ENCODE results near the gene FAF1. TPM values are rescaled to one million over a fixed set of nuclear protein-coding genes. Genes with fewer than 3 reads are reported as not detected.

The FAF1 gene
- total RNA-seq, 1 experiment from 2014 or later: 112 TPM

DNA sequence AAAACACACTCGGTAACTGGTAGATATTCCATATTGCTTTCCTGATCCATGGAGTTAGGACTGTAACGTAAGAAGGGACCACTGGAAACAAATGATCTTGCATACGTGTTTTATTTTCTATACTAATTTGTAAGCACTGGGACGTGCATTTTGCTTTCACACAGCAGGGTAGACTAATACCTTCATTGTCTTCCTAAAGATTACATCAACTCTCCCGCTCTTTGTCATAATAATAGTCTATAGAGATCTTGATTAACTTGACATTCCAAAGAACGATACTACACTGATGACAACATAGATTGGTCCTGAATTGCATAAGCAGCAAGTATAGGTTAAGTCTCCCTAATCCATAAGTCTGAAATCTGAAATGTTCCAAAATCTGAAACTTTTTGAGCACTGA, 166.5 kb downstream of the FAF1 start:
- no peak for DNase-seq
- Histone ChIP-seq H3K4me1 (ENCODE audit: low read length) (no peaks in the 10 kb centered on the region), H3K9me3 (ENCODE audit: low read length) (no peaks in the 10 kb centered on the region), H3K27ac (ENCODE audit: low read length) (no peak overlapping the region), H3K9ac (ENCODE audit: low read length) (no peak overlapping the region), H3K4me2 (ENCODE audit: low read depth, low read length, poor library complexity, severe bottlenecking) (no peak overlapping the region), H3K79me2 (ENCODE audit: low read length) (peaks cover 83% of the 10 kb centered on the region), H3K9me2 (replicated peaks; ENCODE audit: insufficient read depth, low read length) (no peaks in the 10 kb centered on the region), H3K4me3 (ENCODE audit: low read length) (no peak overlapping the region), H3K36me3 (ENCODE audit: insufficient read depth, low read length) (no peaks in the 10 kb centered on the region), H3K27me3 (ENCODE audit: low read length) (no peaks in the 10 kb centered on the region), H2AFZ (ENCODE audit: low read length) (no peak overlapping the region), H4K20me1 (ENCODE audit: insufficient read depth, low read depth, low read length) (no peaks in the 10 kb centered on the region)

DNA sequence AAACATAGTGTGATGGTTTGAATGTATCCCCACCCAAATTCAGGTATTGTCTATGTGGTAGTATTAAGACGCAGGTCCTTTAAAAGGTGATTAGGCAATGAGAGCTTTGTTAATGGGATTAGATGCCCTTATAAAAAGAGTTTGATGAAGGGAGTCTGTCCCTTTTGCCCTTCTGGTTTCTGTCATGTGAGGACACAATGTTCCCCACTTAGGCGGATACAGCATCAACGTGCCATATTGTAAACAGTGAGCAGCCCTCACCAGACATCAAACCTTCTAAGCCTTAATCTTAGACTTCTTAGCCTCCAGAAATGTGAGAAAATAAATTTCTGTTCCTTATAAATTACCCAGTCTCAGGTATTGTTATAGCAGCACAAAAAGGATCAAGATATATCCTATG, 172.8 kb downstream of the FAF1 start:
- H3K4me1 ChIP-seq (ENCODE audit: low read length): no peaks in the 10 kb centered on the region
- no peaks in the 10 kb centered on the region for H3K27me3 ChIP-seq (ENCODE audit: low read length)
- H3K4me2 ChIP-seq (ENCODE audit: low read depth, low read length, poor library complexity, severe bottlenecking): no peak overlapping the region
- H3K27ac ChIP-seq (ENCODE audit: low read length): no peak overlapping the region
- H3K79me2 ChIP-seq (ENCODE audit: low read length): peaks cover 79% of the 10 kb centered on the region
- no peak overlapping the region for H3K4me3 ChIP-seq (ENCODE audit: low read length)
- no peak overlapping the region for H2AFZ ChIP-seq (ENCODE audit: low read length)
- no peak overlapping the region for H3K9ac ChIP-seq (ENCODE audit: low read length)
- no peaks in the 10 kb centered on the region for H3K9me3 ChIP-seq (ENCODE audit: low read length)
- H3K9me2 ChIP-seq (replicated peaks; ENCODE audit: insufficient read depth, low read length): no peaks in the 10 kb centered on the region
- H3K36me3 ChIP-seq (ENCODE audit: insufficient read depth, low read length): peaks cover 8% of the 10 kb centered on the region; the same call in 1 of the 2 replicates
- DNase-seq: no peak
- no peaks in the 10 kb centered on the region for H4K20me1 ChIP-seq (ENCODE audit: insufficient read depth, low read depth, low read length)

DNA sequence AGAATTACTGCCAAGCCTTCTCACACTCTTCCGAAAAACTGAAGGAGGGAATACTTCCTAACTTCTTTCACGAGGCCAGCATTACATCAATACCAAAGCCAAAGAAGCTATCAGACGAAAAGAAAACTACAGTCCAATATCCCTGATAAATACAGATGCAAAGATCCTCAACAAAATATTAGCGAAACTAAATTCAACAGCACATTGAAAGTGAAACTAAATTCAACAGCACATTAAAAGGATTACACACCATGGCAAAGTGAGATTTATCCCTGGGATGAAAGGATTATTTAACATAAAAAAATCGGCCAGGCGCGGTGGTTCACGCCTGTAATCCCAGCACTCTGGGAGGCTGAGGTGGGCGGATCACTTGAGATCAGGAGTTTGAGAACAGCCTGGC, 176.8 kb downstream of the FAF1 start:
- Histone ChIP-seq H3K4me3 (ENCODE audit: low read length) (no peak overlapping the region), H4K20me1 (ENCODE audit: insufficient read depth, low read depth, low read length) (no peaks in the 10 kb centered on the region), H3K27me3 (ENCODE audit: low read length) (no peaks in the 10 kb centered on the region), H3K9me3 (ENCODE audit: low read length) (no peaks in the 10 kb centered on the region), H3K4me1 (ENCODE audit: low read length) (peaks cover 12% of the 10 kb centered on the region), H3K9ac (ENCODE audit: low read length) (no peak overlapping the region), H3K79me2 (ENCODE audit: low read length) (peaks cover 77% of the 10 kb centered on the region), H3K36me3 (ENCODE audit: insufficient read depth, low read length) (peaks cover 8% of the 10 kb centered on the region; the same call in 1 of the 2 replicates), H2AFZ (ENCODE audit: low read length) (no peak overlapping the region), H3K9me2 (replicated peaks; ENCODE audit: insufficient read depth, low read length) (no peaks in the 10 kb centered on the region), H3K27ac (ENCODE audit: low read length) (no peak overlapping the region), H3K4me2 (ENCODE audit: low read depth, low read length, poor library complexity, severe bottlenecking) (no peak overlapping the region)
- no peak for DNase-seq

DNA sequence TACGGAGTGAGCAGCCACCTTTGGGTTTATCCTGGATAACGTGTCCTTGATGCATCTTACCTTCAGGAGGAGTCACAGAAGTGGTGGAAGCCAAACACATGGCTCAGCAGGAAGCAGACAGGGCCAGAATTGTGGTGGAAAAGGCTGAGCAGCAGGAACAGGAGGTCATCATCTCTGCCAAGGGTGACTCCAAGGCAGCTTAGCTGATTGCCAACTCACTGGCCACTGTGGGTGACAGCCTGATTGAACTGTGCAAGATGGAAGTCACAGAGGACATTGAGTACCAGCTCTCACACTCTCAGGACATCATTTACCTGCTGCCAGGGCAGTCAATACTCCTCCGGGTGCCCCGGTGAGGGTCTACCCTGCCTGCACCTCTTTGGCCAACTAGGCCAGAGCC, 179.3 kb downstream of the FAF1 start:
- H3K36me3 ChIP-seq (ENCODE audit: insufficient read depth, low read length): no peaks in the 10 kb centered on the region
- H3K4me2 ChIP-seq (ENCODE audit: low read depth, low read length, poor library complexity, severe bottlenecking): no peak overlapping the region
- no peaks in the 10 kb centered on the region for H3K27me3 ChIP-seq (ENCODE audit: low read length)
- DNase-seq: no peak
- H3K9ac ChIP-seq (ENCODE audit: low read length): no peak overlapping the region
- no peak overlapping the region for H2AFZ ChIP-seq (ENCODE audit: low read length)
- no peak overlapping the region for H3K4me3 ChIP-seq (ENCODE audit: low read length)
- no peaks in the 10 kb centered on the region for H3K9me2 ChIP-seq (replicated peaks; ENCODE audit: insufficient read depth, low read length)
- H3K27ac ChIP-seq (ENCODE audit: low read length): no peak overlapping the region
- H4K20me1 ChIP-seq (ENCODE audit: insufficient read depth, low read depth, low read length): no peaks in the 10 kb centered on the region
- H3K79me2 ChIP-seq (ENCODE audit: low read length): peaks cover 67% of the 10 kb centered on the region
- peaks cover 12% of the 10 kb centered on the region for H3K4me1 ChIP-seq (ENCODE audit: low read length)
- no peaks in the 10 kb centered on the region for H3K9me3 ChIP-seq (ENCODE audit: low read length)

DNA sequence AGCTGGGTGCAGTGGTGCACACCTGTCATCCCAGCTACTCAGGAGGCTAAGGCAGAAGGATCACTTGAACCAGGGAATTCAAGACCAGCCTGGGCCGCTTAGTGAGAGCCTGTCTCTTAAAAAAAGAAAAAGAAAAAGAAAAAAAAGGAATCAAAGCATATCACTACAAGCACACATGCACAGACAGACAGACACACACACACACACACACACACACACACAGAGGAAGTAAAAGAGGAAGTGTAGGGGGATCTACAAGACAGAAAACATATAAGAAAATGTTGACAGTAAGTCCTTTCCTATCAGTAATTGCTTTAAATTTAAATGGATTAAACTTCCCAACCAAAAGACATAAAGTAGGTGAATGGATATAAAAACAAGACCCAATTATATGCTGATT, 180.3 kb downstream of the FAF1 start:
- Histone ChIP-seq H2AFZ (ENCODE audit: low read length) (no peak overlapping the region), H4K20me1 (ENCODE audit: insufficient read depth, low read depth, low read length) (no peaks in the 10 kb centered on the region), H3K9me2 (replicated peaks; ENCODE audit: insufficient read depth, low read length) (no peaks in the 10 kb centered on the region), H3K4me3 (ENCODE audit: low read length) (no peak overlapping the region), H3K4me2 (ENCODE audit: low read depth, low read length, poor library complexity, severe bottlenecking) (no peak overlapping the region), H3K27me3 (ENCODE audit: low read length) (no peaks in the 10 kb centered on the region), H3K27ac (ENCODE audit: low read length) (no peak overlapping the region), H3K4me1 (ENCODE audit: low read length) (peaks cover 19% of the 10 kb centered on the region), H3K36me3 (ENCODE audit: insufficient read depth, low read length) (no peaks in the 10 kb centered on the region), H3K9ac (ENCODE audit: low read length) (no peak overlapping the region), H3K79me2 (ENCODE audit: low read length) (peaks cover 65% of the 10 kb centered on the region), H3K9me3 (ENCODE audit: low read length) (no peaks in the 10 kb centered on the region)
- peak; percentile 66 for DNase-seq

DNA sequence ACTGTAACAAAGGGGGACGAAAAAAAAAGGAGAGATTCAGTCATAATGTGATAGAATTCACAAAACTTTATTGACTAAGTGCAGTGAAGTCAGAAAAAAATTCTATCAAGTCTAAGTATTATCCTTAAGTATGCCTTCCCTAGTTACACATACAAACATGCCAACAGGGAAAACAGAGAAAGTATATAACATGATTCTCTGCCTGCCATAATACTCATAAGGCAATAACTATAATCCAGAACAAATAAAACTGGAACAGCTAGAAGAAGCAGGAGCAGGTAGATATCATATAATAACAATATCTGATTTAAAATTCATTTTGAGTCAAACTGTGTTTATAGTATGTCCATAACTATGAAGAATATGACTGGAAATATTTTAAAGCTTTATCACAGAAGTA, 184.3 kb downstream of the FAF1 start:
- no peaks in the 10 kb centered on the region for H4K20me1 ChIP-seq (ENCODE audit: insufficient read depth, low read depth, low read length)
- peaks cover 16% of the 10 kb centered on the region for H3K4me1 ChIP-seq (ENCODE audit: low read length)
- no peaks in the 10 kb centered on the region for H3K9me2 ChIP-seq (replicated peaks; ENCODE audit: insufficient read depth, low read length)
- H2AFZ ChIP-seq (ENCODE audit: low read length): no peak overlapping the region
- no peak overlapping the region for H3K9ac ChIP-seq (ENCODE audit: low read length)
- no peak overlapping the region for H3K4me2 ChIP-seq (ENCODE audit: low read depth, low read length, poor library complexity, severe bottlenecking)
- H3K27ac ChIP-seq (ENCODE audit: low read length): peak overlapping the region; percentile 9; the same call in 1 of the 2 replicates
- no peaks in the 10 kb centered on the region for H3K9me3 ChIP-seq (ENCODE audit: low read length)
- no peaks in the 10 kb centered on the region for H3K36me3 ChIP-seq (ENCODE audit: insufficient read depth, low read length)
- no peaks in the 10 kb centered on the region for H3K27me3 ChIP-seq (ENCODE audit: low read length)
- peaks cover 66% of the 10 kb centered on the region for H3K79me2 ChIP-seq (ENCODE audit: low read length)
- DNase-seq: no peak
- H3K4me3 ChIP-seq (ENCODE audit: low read length): no peak overlapping the region

DNA sequence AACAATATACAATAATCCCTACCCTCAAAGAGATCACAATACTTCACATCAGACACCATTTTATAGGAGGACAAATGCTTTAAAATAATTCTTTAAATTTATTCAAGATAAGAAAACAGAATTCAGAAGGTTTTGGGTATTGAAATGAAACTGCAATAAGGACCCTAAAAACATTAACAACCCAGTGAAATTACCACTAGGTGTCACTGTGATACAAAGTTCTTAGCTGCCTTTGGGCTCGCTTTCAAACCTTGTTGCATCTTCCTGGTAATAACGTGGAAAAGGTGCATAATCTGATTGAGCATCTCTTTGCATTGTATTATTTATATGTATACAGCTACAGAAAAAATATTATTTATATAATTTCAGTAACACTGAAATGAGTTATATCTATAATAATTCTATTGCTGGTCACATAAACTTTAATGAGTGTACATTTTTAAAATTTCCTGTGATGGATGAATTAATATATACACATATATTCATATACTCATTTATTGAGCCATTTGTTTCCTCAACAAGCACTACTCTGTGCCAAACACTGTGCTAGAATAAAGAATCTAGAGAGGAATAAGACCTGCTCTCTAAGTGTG, 185.2 kb downstream of the FAF1 start:
- H3K4me1 ChIP-seq (ENCODE audit: low read length): peaks cover 7% of the 10 kb centered on the region
- no peaks in the 10 kb centered on the region for H3K27me3 ChIP-seq (ENCODE audit: low read length)

DNA sequence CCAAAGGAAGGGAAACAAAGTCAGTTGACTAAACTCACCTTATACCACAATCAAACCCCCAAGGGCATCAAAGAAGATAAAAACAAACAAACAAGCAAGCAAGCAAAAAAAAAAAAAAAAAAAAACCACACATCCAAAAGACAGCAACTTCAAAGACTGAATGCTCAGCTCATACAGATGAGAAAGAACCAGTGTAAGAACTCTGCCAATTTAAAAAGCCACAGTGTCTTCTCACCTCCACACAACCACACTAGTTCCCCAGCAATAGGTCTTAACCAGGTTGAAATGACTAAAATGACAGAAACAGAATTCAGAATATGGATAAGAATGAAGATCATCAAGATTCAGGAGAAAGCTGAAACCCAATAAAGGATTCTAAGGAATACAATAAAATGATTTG, 193.4 kb downstream of the FAF1 start:
- peaks cover 5% of the 10 kb centered on the region; the same call in 1 of the 2 replicates for H3K36me3 ChIP-seq (ENCODE audit: insufficient read depth, low read length)
- no peak overlapping the region for H2AFZ ChIP-seq (ENCODE audit: low read length)
- no peaks in the 10 kb centered on the region for H4K20me1 ChIP-seq (ENCODE audit: insufficient read depth, low read depth, low read length)
- H3K4me1 ChIP-seq (ENCODE audit: low read length): peaks cover 4% of the 10 kb centered on the region; the same call in 1 of the 2 replicates
- peaks cover 81% of the 10 kb centered on the region for H3K79me2 ChIP-seq (ENCODE audit: low read length)
- no peak for DNase-seq
- peaks cover 4% of the 10 kb centered on the region; the same call in 1 of the 2 replicates for H3K9me3 ChIP-seq (ENCODE audit: low read length)
- no peak overlapping the region for H3K4me2 ChIP-seq (ENCODE audit: low read depth, low read length, poor library complexity, severe bottlenecking)
- H3K27me3 ChIP-seq (ENCODE audit: low read length): no peaks in the 10 kb centered on the region
- H3K9me2 ChIP-seq (replicated peaks; ENCODE audit: insufficient read depth, low read length): no peaks in the 10 kb centered on the region
- H3K9ac ChIP-seq (ENCODE audit: low read length): no peak overlapping the region
- no peak overlapping the region for H3K4me3 ChIP-seq (ENCODE audit: low read length)
- no peak overlapping the region for H3K27ac ChIP-seq (ENCODE audit: low read length)

More for the DNA sequence above, 185.2 kb downstream of the FAF1 start:
- peak overlapping the region; percentile 16 for H3K4me2 ChIP-seq (ENCODE audit: low read depth, low read length, poor library complexity, severe bottlenecking)
- H3K4me3 ChIP-seq (ENCODE audit: low read length): no peak overlapping the region
- no peaks in the 10 kb centered on the region for H3K9me2 ChIP-seq (replicated peaks; ENCODE audit: insufficient read depth, low read length)
- H3K79me2 ChIP-seq (ENCODE audit: low read length): peaks cover 70% of the 10 kb centered on the region
- DNase-seq: peak; percentile 86
- H3K9me3 ChIP-seq (ENCODE audit: low read length): no peaks in the 10 kb centered on the region
- H3K27ac ChIP-seq (ENCODE audit: low read length): 0 out of 2 replicates have a peak overlapping the region, but pooled peaks have one; percentile 9
- no peaks in the 10 kb centered on the region for H4K20me1 ChIP-seq (ENCODE audit: insufficient read depth, low read depth, low read length)
- no peak overlapping the region for H2AFZ ChIP-seq (ENCODE audit: low read length)
- no peaks in the 10 kb centered on the region for H3K36me3 ChIP-seq (ENCODE audit: insufficient read depth, low read length)
- no peak overlapping the region for H3K9ac ChIP-seq (ENCODE audit: low read length)

Data from Karpas-422 (cell line).